GM23338 (cell line): Measurements from ENCODE around the gene GLP1R.

Source experiments
- CTCF ChIP-seq, 2 experiments: fragments of 200-600 bp in 1 of 2; sonication (generic) in 1 of 2; conservative IDR thresholded peaks; 2 replicates each; pipeline versions ENCODE4 v1.5.1 to v1.6.1; 2016 to 2017; ENCODE audit warnings: antibody characterized with exemption in 2 of 2, low read depth in 2 of 2, mild to moderate bottlenecking in 2 of 2, moderate library complexity in 1 of 2
- POLR2AphosphoS5 ChIP-seq: IDR thresholded peaks from 2 replicates; pipeline ENCODE4 v1.6.1; 2016; ENCODE audit warnings: antibody characterized with exemption, low read depth

DNA sequence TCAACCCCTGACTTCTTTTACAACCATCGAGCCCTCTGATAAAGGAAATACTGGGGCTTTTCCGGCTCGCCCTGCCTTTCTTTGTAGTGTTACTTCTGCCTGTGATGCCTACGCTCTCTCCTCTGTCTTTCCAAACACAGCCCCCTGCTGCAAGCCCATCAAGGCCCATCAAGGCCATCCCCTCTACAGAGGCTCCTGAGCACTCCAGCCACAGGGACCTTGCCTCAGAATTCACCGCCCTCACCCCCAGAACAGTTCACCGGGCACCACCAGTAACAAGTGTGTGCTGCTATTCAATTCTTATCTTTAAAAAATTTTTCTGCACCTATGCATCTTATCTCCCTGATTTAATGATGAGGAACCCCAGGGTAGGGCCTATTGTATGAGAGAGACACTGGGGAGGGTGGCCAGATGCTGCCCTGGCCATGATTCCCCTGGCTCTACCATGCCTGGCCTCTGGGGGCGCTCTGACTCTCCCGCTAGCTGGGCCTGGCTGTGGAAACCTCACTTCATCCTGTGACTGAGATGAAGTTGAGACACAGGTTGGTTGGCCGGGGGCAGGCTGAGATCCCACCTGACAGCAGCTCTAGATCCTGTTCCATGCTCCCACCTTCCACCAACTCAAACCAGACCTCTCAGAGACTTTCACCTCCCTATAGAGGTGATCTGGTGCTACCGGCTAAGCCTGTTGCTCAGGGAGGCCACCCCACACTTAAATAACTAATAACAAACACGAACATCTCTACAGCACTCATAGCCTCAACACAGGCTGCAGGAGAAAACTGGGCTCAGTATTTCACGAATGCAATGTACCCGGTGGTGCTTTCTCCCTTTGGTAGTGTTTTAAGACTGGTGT lies 19.2 kb upstream of the GLP1R start:
- TF ChIP-seq CTCF (conservative IDR thresholded peaks at IDR 0.05; ENCODE audit: low read depth in 2 of 2), result peak; percentile 88 to 89
- TF ChIP-seq POLR2AphosphoS5, result no peak
